SK-N-MC (cell line): Measurements from ENCODE around the gene APOBR.

ENCODE experiments used
- EZH2 ChIP-seq: fragments of 200-600 bp; sonication (generic); IDR thresholded peaks from one replicate; pipeline ENCODE4 v1.6.1; 2017; ENCODE audit warnings: antibody characterized with exemption
- POLR2AphosphoS5 ChIP-seq: IDR thresholded peaks from 2 replicates; pipeline ENCODE4 v1.6.1; 2012; ENCODE audit warnings: mild to moderate bottlenecking, low read depth, low read length, borderline replicate concordance

DNA sequence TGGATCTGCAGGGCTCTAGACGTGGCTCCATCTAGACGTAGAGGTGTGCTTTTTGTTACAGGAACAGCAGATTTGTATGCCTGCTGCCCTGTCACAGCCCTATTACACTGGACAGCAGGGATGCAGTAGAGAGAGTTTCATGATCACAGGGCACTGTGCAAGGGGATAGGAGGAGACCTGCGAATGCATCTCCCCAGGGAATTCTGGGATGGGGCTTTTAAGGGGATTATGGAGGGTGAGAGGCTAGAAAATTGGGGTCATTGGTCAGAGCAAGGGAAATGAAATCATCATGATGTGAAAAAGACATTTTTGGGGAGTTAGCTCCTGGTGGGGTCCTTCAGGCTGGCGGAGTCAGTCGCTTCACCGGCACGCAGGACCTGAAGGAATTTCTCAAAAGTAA is 48.2 kb downstream of the APOBR start:
- TF ChIP-seq POLR2AphosphoS5 (no peak), EZH2 (no peak)
